ENCODE results near the gene GTF2IRD1.
"Not testable (repeated sequence)": the region's sequence is repeated elsewhere in the genome, so short reads cannot be mapped to it uniquely, and the experiment has no call there.

The GTF2IRD1 gene

DNA sequence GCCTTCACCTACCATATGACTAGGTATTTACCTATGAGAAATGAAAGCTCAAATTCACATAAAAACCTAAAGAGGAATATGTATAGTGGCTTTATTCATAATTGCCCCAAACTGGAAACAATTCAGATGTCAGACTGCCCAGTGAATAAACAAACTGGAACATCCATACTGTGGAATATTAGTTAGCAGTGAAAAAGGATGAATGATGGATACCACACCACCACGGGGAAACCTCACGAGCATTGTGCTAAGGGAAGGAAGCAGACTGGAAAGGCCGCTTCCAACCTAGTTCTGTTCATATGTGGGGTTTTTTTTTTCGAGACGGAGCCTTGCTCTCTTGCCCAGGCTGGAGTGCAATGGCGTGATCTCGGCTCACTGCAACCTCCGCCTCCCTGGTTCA lies 16.8 kb downstream of the GTF2IRD1 start:
- no peak for DNase-seq

DNA sequence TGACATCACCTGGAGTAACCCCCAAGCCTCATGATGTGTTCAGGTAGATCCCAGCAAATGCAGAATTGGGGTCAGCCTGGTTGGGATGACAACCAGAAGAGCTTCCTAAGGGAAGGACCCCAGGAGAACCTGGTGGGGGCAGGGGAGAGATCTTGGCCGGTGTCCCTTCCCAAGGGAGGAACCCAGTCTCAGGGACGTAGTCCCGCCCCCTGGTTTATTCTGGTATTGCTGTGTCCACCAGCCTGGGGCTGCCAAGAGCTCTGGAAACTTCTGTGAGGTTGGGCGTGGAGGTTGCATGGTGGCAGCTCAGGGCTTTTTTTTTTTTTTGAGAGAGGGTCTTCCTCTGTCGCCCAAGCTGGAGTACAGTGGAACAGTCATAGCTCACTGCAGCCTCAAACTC lies 19.4 kb downstream of the GTF2IRD1 start:
- no peak for DNase-seq

DNA sequence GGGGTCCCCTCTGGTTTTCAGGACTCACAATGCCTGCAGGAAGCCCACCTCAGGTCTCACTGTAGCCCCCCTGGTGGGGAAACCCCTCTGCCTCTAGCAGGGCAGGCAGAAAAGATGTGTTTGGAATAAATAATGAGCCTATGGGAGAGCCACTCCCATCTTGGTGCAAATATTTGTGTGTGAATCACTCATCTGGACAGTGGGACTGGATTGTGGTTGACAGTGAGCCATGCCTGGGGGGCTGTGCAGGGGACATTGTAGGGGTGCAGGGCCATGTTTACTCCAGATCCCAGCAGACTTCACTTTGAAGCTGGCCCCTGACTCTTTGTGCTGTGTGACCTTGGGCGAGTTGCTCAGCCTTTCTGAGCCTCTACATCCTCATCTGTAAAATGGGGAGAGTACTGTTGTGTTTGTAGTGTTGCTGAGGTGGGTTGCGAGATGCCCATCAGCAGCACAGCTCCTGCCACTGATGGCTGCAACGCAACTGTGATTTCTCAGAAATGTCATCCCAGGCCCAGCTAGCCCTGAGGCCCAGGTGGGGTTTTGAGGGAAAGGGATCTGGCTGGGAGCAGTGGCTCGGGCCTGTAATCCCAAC lies 20.7 kb downstream of the GTF2IRD1 start:
- DNase-seq, result no peak

DNA sequence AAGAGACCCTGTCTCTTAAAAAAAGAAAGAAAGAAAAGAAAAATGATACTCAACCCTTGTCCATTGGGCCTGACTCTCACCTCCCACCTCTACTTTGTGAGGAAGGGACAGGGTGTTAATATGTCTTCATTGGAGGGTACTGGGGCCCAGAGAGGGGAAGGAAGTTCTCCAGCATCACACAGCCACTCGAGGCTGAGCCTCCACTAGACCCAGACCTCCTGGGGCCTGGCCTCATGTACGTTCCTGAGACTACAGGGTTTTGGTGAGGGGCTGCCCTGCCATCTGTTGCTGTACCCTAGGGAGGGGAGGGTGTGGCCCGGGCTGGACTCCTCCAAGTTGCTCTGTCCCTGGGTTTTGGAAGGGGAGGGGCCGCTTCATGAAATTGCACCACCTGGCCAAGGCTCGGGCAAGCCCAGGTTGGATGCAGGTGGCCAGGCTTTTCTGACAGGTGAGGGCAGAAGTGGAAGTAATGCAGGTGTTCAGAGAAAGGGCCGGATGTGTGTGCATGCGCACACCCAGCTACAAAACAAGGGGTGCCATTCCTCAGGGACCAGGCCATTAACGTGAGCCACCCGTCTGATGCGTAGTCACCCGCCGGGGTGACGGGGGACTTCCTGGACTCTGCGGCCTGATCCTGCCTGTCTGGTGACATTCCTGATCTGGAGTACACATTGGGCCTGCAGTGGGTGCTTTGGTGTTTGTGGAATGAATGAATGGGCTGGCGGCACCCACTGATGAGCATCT lies 21.7 kb downstream of the GTF2IRD1 start:
- no peak for DNase-seq

DNA sequence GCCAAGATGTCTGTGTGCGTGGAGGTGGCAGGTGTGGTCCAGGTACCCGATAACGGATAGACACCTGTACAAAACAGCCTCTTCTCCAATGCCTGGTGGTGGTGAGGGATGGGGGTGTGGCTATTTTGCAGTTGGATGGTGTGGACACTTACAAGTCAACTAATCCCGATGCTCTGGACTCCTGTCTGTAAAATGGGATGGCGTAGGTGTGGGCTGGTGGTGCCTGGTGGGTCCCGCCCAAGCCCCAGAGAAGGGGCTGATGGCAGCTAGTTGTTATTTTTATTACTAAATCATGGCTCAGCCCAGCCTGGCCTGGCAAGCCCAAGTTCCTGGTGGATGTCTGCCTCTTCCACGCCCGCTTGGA lies 22.3 kb downstream of the GTF2IRD1 start:
- no peak for DNase-seq

DNA sequence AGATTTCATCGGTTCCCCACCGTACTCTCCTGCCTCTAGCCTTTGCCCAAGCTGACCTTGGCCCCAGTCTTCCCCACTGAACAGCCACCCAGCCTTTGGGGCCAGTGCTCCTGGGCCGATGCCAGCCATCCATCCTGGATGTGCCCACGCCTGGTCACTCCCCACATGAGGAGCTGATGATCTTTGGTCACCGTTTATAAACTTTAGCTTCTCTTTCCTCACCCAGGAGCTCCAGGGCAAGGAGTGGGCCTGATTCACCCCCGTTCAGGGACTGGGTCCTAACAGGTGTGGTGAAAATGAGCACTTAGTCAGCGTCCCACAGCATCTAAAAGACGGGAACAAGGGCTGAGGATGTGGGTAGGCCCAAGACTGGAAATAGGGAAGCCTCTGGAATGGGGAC lies 22.9 kb downstream of the GTF2IRD1 start:
- no peak for DNase-seq

DNA sequence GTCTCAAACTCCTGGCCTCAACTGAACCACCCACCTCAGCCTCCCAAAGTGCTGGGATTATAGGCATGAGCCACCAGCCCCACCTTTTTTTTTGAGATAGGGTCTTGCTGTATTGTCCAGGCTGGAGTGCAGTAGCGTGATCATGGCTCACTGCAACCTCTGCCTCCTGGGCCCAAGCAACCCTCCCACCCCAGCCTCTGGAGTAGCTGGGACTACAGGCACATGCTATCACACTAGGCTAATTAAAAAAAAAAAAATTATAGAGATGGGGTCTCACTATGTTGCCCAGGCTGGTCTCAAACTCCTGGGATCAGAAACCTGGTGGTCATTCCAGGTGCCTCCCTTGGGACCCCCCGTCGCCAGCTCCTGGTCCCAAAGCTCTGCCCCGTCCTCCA lies 25.0 kb downstream of the GTF2IRD1 start:
- no peak for DNase-seq

DNA sequence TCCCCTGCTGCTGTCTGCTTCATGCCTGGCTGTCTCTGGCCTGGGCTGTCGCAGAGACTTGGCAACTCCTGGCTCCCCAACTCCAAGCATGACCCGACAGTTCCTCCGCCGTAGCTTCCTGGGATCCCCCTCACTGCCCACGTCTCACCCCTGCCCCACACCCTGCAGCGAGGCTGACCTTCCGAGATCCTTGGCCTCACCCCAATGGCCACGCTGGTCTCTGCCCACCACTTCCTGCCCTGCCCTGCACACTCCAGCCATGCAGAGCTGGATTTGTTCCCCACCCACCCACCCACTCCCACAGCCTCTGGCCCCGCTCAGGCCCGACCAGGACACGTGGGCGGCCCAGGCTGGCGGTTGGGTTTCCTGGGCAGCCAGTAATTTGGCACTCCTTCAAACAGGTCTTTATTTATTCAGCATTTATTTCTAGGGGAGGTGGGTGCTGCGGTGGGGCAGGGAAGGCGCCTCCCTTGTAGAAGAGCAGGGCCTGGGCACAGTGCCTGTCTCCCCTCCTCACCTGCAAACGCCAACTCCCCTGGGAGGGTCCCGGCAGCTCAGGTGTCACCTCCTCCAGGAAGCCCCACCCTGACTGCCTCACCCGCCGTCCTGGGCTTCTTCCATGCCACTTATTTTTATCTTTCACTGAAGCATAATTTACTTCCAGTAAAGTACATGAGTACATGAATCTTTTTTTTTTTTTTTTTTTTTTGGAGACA lies 25.5 kb downstream of the GTF2IRD1 start:
- no peak for DNase-seq

DNA sequence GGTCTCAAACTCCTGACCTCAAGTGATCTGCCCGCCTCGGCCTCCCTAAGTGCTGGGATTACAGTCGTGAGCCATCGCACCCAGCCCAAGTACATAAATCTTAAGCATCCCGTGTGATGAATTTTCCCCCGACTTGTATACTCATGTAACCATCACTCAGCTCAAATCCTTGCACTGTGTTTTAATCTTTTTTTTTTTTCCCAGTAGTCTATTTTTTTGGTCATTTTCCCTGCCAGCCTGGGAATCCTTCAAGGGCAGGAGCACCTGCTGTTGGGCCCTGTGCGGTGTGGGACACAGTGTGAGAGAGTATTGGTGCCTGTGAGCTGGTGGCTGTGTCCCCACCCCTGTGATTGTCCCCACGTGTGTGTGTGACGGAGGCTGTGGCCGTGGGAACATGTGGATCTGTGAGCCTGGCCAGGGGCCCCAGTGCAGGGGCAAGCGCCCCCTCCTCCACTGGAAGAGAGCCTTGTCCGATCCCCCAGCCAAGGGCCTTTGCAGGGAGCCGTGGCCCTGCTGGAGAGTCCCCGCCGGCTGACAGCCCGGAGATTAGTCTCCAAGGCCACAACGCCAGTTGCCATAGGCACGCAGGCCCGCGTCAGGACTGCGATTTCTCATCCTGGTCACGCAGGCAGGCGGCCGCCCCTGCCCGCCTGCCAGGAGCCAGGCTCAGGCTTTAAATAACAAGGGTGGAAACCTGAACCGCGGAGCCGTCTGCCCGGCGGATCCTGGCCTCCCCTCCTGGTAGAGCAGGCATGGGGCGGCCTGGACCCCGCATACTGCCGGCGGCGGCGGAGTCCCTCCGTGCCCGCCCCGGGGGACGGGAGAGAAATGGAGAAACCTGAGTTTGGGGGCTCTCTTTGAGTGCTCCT lies 26.5 kb downstream of the GTF2IRD1 start:
- DNase-seq, result no peak

DNA sequence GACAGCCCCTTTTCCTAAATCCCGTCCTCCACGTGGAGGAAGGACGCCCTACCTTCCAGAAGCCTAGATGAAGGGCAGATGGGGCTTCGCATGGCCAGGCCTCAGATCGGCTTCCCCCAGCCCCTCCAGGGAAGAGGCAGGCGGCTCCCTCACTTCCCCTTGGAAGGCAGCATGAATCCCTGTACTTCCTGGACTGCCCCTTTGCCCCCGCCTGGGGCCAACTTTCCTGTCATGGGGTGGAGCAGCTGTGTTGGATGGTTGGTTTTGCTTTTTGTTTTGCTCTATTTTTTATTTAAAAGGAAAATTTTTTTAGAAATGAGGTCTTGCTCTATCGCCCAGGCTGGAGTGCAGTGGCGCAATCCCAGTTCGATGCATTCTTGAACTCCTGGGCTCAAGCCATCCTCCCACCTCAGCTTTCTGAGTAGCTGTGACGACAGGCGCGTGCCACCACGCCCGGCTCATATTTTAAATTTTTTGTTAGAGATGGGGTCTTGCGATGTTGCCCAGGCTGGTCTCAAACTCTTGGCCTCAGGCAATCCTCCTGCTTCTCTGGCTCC lies 27.2 kb downstream of the GTF2IRD1 start:
- no peak for DNase-seq

DNA sequence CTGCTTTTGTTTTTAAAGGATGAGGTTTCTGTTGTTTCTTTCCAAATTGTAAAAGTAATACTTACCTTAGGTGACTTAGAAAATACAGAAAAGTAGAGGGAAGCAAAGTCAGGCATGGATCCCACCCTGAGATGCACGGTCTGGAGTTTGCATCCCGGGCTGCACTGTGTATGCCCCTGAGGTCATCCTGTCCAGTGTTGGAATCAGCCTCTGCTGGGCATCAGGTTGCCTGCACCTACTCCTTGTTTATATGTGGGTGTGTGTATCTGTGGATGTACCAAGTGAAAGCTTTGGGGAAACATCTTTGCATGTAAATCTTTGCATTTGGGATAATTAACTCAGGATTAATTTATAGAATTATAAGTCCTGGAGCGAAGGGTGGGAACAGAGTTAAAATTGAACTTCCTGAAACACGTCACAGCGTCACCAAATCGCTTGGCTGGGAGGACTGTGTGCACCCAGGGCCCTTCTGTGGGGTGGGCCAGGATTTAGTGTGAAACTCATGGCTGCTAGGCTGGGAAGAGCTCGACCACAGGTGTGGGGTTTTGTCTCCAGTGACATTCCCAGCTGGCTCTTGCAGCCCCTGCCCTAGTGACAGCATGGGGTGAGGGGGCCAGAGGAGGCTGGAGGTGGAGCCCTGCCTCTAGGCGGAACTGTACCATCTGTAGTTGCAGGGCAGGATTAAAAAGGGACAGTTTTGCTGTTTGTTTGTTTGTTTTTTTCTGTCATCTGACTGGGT lies 27.9 kb downstream of the GTF2IRD1 start:
- no peak for DNase-seq

DNA sequence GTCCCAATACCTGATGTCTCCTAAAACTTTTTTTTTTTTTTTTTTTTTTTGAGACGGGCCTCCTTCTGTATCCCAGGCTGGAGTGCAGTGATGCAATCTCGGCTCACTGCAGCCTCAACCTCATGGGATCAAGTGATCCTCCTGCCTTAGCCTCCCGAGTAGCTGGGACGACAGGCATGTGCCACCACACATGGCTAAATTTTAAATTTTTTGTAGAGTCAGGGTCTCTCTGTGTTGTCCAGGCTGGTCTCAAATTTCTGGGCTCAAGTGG lies 28.4 kb downstream of the GTF2IRD1 start:
- DNase-seq, result no peak

DNA sequence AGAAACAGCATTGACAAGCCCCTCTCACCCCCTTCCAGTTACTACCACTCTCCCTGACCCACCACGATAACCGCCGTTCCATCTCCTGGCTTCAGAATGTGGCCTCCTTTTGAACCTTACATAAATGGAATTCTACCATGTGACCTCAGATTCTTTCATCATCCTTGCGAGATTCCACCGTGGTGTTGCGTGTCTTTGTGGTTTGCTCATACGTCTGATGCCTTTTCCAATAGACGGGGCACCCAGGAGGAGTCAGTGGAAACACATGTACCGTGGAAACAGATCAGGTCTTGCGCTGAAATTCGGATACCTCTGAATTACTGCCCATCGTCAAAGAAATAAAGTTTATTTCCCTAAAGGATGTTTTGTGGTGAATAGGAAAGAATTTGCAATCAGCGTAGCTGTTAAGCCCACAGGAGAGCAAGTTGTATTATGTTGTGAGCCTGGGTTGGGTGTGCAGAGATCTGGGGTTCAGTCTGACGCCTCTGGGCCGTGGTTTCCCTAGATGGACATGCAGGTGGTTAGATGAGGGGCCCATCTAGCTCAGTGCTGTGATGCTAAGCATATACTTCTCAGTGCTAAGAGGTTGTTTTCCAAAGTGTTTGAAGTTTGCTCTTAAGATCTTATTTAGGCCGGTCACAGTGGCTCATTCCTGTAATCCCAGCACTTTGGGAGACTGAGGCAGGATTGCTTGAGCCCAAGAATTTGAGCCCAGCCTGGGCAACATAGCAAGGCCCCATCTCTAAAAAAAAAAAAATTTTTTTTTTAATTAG lies 29.1 kb downstream of the GTF2IRD1 start:
- DNase-seq, result no peak

DNA sequence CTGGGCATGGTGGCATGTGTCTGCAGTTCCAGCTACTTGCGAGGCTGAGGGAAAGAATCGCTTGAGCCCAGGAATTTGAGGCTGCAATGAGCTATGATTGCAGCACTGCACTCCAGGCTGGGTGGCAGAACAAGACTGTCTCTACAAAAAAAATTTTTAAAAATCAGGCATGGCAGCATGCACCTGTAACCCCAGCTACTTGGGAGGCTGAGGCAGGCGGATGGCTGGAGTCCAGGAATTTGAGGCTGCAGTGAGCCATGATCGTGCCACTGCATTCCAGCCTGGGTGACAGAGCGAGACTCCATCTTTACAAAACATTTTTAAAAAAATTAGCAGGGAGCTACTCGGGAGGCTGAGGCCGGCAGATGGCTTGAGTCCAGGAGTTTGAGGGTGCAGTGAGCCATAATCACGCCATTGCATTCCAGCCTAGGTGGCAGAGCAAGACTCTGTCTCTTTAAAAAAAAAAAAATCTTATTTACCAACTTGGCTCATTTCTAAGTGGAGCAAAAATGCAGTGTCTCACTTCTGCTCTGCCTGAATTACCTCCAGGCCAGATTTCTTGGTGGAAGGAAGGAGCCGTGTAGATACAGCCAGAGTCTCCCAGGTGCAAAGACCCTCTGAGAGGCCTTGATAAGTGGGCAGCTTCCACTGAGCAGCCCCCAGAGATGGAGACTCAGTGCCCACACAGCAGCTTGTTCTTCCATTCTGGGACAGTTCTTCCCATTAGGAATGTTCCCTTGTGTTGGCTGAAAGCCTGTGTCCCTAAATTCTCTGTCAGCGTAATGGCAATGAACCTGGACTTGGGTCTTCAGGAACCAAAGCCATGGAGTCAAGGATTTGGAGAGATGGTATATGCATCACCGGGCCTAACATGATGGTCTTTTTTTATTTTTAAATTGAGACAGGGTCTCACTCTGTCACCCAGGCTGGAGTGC lies 30.0 kb downstream of the GTF2IRD1 start:
- DNase-seq, result no peak

DNA sequence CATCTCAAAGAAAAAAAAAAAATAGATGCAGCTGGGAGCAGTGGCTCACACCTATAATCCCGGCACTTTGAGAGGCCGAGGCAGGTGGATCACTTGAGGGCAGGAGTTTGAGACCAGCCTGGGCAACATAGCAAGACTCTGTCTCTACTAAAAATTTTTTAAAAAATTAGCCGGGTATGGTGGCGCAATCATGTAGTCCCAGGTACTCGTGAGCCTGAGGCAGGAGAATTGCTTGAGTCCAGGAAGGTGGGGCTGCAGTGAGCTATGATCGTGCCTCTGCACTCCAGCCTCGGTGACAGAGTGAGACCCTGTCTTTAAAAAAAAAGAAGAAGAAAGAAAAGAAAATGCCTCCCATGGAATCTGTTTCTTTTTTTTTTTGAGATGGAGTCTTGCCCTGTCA lies 31.9 kb downstream of the GTF2IRD1 start:
- DNase-seq, result no peak

DNA sequence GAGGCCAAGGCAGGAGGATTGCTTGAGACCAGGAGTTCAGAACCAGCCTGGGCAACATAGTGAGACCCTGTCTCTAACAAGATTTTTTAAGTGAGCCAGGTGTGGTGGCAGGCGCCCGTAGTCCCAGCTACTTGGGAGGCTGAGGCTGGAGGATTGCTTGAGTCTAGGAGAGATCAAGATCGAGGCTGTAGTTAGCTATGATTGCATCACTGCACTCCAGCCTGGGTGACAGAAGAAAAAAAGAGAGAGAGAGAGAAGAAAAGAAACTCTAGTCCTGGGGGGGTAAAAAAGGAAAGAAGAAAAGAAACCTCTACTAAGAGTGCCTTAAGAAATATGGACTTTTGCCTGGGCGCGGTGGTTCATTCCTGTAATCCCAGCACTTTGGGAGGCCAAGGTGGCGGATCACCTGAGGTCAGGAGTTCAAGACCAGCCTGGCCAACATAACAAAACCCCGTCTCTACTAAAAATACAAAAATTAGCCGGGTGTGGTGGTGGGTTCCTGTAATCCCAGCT lies 34.9 kb downstream of the GTF2IRD1 start:
- not testable (repeated sequence) for DNase-seq

DNA sequence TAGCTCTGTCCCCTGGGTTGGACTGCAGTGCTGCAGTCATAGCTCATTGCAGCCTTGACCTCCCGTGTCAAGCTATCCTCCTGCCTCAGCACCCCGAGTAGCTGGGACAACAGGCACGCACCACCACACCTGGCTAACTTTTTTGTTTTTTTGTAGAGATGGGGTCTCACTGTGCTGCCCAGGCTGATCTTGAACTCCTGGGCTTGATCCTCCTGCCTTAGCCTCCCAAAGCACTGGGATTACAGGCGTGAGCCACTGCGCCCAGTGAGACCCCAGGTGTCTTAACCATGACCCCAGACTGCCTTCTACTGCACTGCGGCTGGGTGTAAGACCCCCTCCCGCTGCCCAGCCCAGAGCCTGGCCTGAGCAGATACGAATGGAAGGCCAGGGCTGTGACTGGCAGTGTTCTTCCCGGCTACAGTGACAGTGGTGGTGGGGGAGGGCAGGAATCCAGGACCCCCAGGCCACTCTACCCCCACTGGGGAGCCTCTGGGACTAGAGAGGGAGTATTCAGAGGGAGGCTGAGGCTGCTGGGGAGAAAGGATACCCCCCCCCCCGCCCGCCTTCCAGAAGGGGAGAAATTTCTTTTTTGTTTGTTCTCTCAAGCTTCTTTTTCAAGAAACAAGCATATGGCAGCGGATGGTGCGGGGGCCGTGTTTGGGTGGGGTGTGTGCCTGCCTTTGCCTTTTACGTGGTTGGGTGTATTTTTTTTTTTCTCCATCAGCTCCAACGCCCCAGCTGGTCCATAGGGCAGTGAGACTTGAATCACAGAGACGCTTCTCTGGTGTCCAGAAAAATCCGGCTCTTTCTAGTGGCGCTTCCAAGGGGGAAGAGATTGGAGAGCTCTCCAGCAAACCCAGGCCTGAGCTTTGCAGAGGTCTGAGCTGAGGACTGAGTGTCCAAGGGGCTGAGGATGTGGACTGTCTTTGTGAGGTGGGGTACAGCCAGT lies 36.6 kb downstream of the GTF2IRD1 start:
- DNase-seq, result no peak

DNA sequence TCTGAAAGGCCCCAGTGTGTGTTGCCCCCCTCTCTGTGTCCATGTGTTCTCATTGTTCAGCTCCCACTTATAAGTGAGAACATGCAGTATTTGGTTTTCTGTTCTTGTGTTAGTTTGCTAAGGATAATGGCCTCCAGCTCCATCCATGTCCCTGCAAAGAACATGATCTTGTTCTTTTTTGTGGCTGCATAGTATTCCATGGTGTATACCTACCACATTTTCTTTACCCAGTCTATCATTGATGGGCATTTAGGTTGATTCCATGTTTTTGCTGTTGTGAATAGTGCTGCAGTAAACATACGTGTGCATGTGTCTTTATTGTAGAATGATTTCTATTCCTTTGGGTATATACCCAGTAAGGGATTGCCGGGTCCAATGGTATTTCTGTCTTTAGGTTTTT lies 37.8 kb downstream of the GTF2IRD1 start:
- DNase-seq, result not testable (repeated sequence)

DNA sequence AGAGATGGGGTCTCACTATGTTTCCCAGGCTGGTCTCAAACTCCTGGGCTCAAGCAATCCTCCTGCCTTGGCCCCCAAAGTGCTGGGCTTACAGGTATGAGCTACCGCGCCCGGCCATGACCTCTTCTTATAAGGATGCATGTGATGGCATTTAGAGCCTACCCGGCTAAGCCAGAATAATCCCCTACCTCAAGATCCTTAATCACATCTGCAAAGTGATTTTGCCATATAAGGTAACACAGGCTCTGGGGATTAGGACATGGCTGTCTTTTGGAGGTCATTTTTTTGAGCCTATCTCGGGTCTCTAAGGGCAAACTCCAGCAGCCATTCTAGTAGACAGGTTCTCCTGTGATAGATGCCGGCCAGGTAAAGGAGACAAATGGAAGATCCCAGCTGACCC lies 39.6 kb downstream of the GTF2IRD1 start:
- DNase-seq, result no peak

Data from bone marrow (tissue), 2 donors.